IMR-90 (cell line): Measurements from ENCODE around the gene SLC38A5. TPM values are rescaled to one million over a fixed set of nuclear protein-coding genes. Genes with fewer than 3 reads are reported as not detected.

Source experiments
- ATAC-seq: fragments of 200-7000 bp; cut with Tn5 transposase; 2 replicates; pipeline ENCODE4 v1.9.1; 2020; ENCODE audit warnings: low read depth, mild to moderate bottlenecking, moderate library complexity
- BruUV-seq: library from RNA; stranded (reverse); fragments of 400-500 nt; replicated peaks from 2 replicates; lab custom pipeline; 2021; lab: Mats Ljungman, UMichigan
- CTCF ChIA-PET: fragments of 300-600 bp; formaldehyde crosslinking; extraction: SDS; loops from one replicate; lab custom pipeline; 2021; ENCODE audit warnings: antibody characterized with exemption; lab: Yijun Ruan, JAX
- POLR2A ChIA-PET: fragments of 300-600 bp; sonication (Branson Sonifier 250); formaldehyde crosslinking; loops from one replicate; lab custom pipeline; 2022; ENCODE audit warnings: antibody characterized with exemption; ENCODE audit not compliant: unreplicated experiment; lab: Charles Lee
- DNase-seq: peaks from one replicate; pipeline ENCODE4 v3.0.0; 2013
- H2AFZ ChIP-seq: replicated peaks from 2 replicates; pipeline ENCODE3; 2013; ENCODE audit warnings: low read length, mild to moderate bottlenecking; ENCODE audit not compliant: poor library complexity
- H2AK5ac ChIP-seq: 2 replicates; pipeline ENCODE4 v1.6.1; 2013; ENCODE audit warnings: low read depth, low read length, inconsistent platforms
- H2AK9ac ChIP-seq: replicated peaks from 2 replicates; pipeline ENCODE3; 2013; ENCODE audit warnings: mild to moderate bottlenecking, low read depth, low read length, moderate library complexity; ENCODE audit not compliant: poor library complexity
- H2BK120ac ChIP-seq: 2 replicates; pipeline ENCODE4 v1.6.1; 2013; ENCODE audit warnings: low read depth, low read length, inconsistent platforms
- H2BK15ac ChIP-seq: 3 replicates; pipeline ENCODE4 v1.6.1; 2013; ENCODE audit warnings: low read depth, low read length, inconsistent platforms
- H2BK20ac ChIP-seq: 2 replicates; pipeline ENCODE4 v1.6.1; 2013; ENCODE audit warnings: low read depth, mild to moderate bottlenecking, inconsistent platforms, low read length, moderate library complexity
- H2BK5ac ChIP-seq: 2 replicates; pipeline ENCODE4 v1.6.1; 2013; ENCODE audit warnings: mild to moderate bottlenecking, low read depth, low read length, inconsistent platforms; ENCODE audit not compliant: poor library complexity, severe bottlenecking
- H3K14ac ChIP-seq: replicated peaks from 2 replicates; pipeline ENCODE4 v1.6.1; 2013; ENCODE audit warnings: low read depth, low read length, inconsistent platforms
- H3K18ac ChIP-seq: 2 replicates; pipeline ENCODE4 v1.6.1; 2013; ENCODE audit warnings: low read depth, low read length, control low read depth
- H3K23ac ChIP-seq: 2 replicates; pipeline ENCODE4 v1.6.1; 2013; ENCODE audit warnings: low read depth, low read length, inconsistent platforms
- H3K27ac ChIP-seq: 2 replicates; pipeline ENCODE4 v1.5.1; 2013; ENCODE audit warnings: mild to moderate bottlenecking, control low read depth, low read length; ENCODE audit not compliant: insufficient read depth
- H3K27me3 ChIP-seq: 2 replicates; pipeline ENCODE4 v1.6.1; 2013; ENCODE audit warnings: low read length; ENCODE audit not compliant: control insufficient read depth, insufficient read depth
- H3K36me3 ChIP-seq: 2 replicates; pipeline ENCODE4 v1.6.1; 2013; ENCODE audit warnings: low read length, mixed read lengths; ENCODE audit not compliant: control insufficient read depth, insufficient read depth
- H3K4ac ChIP-seq: 2 replicates; pipeline ENCODE4 v1.6.1; 2013; ENCODE audit warnings: low read depth, low read length, inconsistent platforms
- H3K4me1 ChIP-seq: 2 replicates; pipeline ENCODE4 v1.6.1; 2013; ENCODE audit warnings: low read length, mixed read lengths; ENCODE audit not compliant: control insufficient read depth, insufficient read depth
- H3K4me2 ChIP-seq: 2 replicates; pipeline ENCODE4 v1.6.1; 2013; ENCODE audit warnings: low read depth, mild to moderate bottlenecking, control low read depth, low read length, moderate library complexity
- H3K4me3 ChIP-seq: 2 replicates; pipeline ENCODE4 v1.5.1; 2013; ENCODE audit warnings: low read depth, mild to moderate bottlenecking, control low read depth, low read length, moderate library complexity; ENCODE audit not compliant: insufficient read depth
- H3K56ac ChIP-seq: 2 replicates; pipeline ENCODE4 v1.6.1; 2013; ENCODE audit warnings: low read length, inconsistent platforms; ENCODE audit not compliant: insufficient read depth; ENCODE audit errors: extremely low read depth
- H3K79me1 ChIP-seq, 2 experiments: 2 replicates each; pipeline ENCODE4 v1.6.1; 2013; ENCODE audit warnings: low read length in 2 of 2, inconsistent platforms in 1 of 2, low read depth in 1 of 2
- H3K9ac ChIP-seq: 2 replicates; pipeline ENCODE4 v1.6.1; 2013; ENCODE audit warnings: low read depth, low read length, control low read depth
- H3K9me1 ChIP-seq: 2 replicates; pipeline ENCODE4 v1.6.1; 2013; ENCODE audit warnings: low read length, inconsistent platforms; ENCODE audit not compliant: insufficient read depth
- H3K9me3 ChIP-seq: 2 replicates; pipeline ENCODE4 v1.6.1; 2013; ENCODE audit warnings: low read length; ENCODE audit not compliant: control insufficient read depth, insufficient read depth
- H4K20me1 ChIP-seq: 2 replicates; pipeline ENCODE4 v1.6.1; 2013; ENCODE audit warnings: low read length, inconsistent platforms; ENCODE audit not compliant: insufficient read depth
- H4K5ac ChIP-seq: 2 replicates; pipeline ENCODE4 v1.6.1; 2013; ENCODE audit warnings: mild to moderate bottlenecking, low read depth, low read length, control low read depth
- H4K8ac ChIP-seq, 2 experiments: 2 replicates each; pipeline ENCODE4 v1.6.1; 2013; ENCODE audit warnings: low read depth in 2 of 2, low read length in 2 of 2, control low read depth in 1 of 2, inconsistent platforms in 1 of 2
- H4K91ac ChIP-seq: 2 replicates; pipeline ENCODE4 v1.6.1; 2013; ENCODE audit warnings: low read depth, low read length, inconsistent platforms; ENCODE audit not compliant: insufficient read depth
- FOS ChIP-seq: fragments of 150-350 bp; IDR thresholded peaks from 2 replicates; pipeline ENCODE4 v1.6.1; 2016; ENCODE audit warnings: low read depth, low read length
- MAFK ChIP-seq: IDR thresholded peaks from 2 replicates; pipeline ENCODE4 v1.6.1; 2012; ENCODE audit warnings: low read depth, low read length, improper control_type of control experiment
- POLR2A ChIP-seq: IDR thresholded peaks from 2 replicates; pipeline ENCODE4 v1.6.1; 2012; ENCODE audit warnings: mild to moderate bottlenecking, low read depth, low read length
- RAD21 ChIP-seq: IDR thresholded peaks from 2 replicates; pipeline ENCODE4 v1.6.1; 2012; ENCODE audit warnings: low read length, improper control_type of control experiment
- RCOR1 ChIP-seq: IDR thresholded peaks from 2 replicates; pipeline ENCODE4 v1.6.1; 2012; ENCODE audit warnings: mild to moderate bottlenecking, low read length, improper control_type of control experiment; ENCODE audit not compliant: insufficient replicate concordance
- RFX5 ChIP-seq: IDR thresholded peaks from 2 replicates; pipeline ENCODE4 v1.8.0; 2012; ENCODE audit warnings: low read depth, mild to moderate bottlenecking, low read length, moderate library complexity
- WGBS, 2 experiments: methylation state at CpG; one replicate each; pipeline versions ENCODE4 v1.1.5 to v1.1.7; 2013; ENCODE audit warnings: missing lambda C conversion rate in 2 of 2; ENCODE audit not compliant: insufficient read length in 1 of 2; ENCODE audit errors: extremely low coverage in 2 of 2; 5-methylcytosine and 5-hydroxymethylcytosine counted together
- dilution Hi-C: fragments of 300-500 bp; cut with HindIII; formaldehyde crosslinking; loops from one replicate; pipeline ENCODE4 v1.14.3; 2018; ENCODE audit warnings: low sequenced_read_pairs; ENCODE audit not compliant: unreplicated experiment
- in situ Hi-C: fragments of 300-500 bp; cut with MboI; formaldehyde crosslinking; loops from 3 replicates; pipeline ENCODE4 v1.14.3; 2019; ENCODE audit warnings: low sequenced_read_pairs, inconsistent platforms, mixed read lengths
- intact Hi-C: fragments of 100-400 bp; cut with micrococcal nuclease; formaldehyde crosslinking; loops from 2 replicates; pipeline ENCODE4 v1.10.0; 2022
- polyA plus RNA-seq, 3 experiments: library from polyadenylated mRNA; depleted of rRNA; stranded (reverse); fragments of >200 nt; gene quantifications; 2 replicates each; pipeline ENCODE4 v1.2.3, GENCODE V29; 2012; ENCODE audit warnings: low replicate concordance in 1 of 3
- total RNA-seq: library from RNA; depleted of rRNA; stranded (reverse); fragments of >200 nt; gene quantifications from 2 replicates; pipeline ENCODE4 v1.2.3, GENCODE V29; 2012
- TF ChIP-seq, protein P1 (sequence below): fragments of 150-350 bp; IDR thresholded peaks from 2 replicates; pipeline ENCODE4 v1.6.1; 2017; ENCODE audit warnings: mild to moderate bottlenecking, antibody characterized with exemption, low read length, low read depth
- TF ChIP-seq, protein P2 (sequence below): conservative IDR thresholded peaks from 2 replicates; pipeline ENCODE4 v1.5.1; 2012; ENCODE audit warnings: mild to moderate bottlenecking, low read depth, low read length, improper control_type of control experiment

The SLC38A5 gene
- total and polyA plus RNA-seq, 2 of the 4 experiments (the other 2 are of a cell fraction), result 12.2 to 20.4 TPM

DNA sequence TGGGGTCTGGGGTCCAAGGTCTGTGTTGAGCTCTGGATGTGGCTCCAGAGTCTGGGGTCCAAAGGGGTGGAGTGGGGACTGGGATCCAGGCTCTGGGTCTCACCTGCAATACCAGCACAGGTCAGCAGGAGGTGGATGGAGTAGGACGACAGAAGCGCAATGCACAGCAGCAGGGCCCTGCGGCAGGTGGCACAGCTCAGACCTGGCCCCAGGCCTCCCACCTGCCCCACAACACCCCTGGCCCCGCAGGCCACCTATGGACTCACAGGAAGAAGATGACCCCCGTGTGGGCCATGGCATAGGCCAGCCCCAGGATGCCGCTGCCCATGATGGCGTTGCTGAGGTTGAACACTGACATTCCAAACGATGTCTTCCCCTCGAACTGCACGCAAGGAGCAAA lies 3.4 kb downstream of the SLC38A5 start:
- Histone ChIP-seq H2BK20ac (no peak overlapping the region), H4K8ac (no peak overlapping the region; a peak in 1 of 4 replicates), H4K5ac (no peak overlapping the region), H3K9me3 (no peaks in the 10 kb centered on the region), H3K79me1 (no peaks in the 10 kb centered on the region), H2AK9ac (no peak overlapping the region), H3K9me1 (peaks cover 5% of the 10 kb centered on the region; the same call in 1 of the 2 replicates), H3K23ac (no peak overlapping the region), H3K36me3 (no peaks in the 10 kb centered on the region), H3K27me3 (peaks cover 4% of the 10 kb centered on the region; the same call in 1 of the 2 replicates), H4K20me1 (no peaks in the 10 kb centered on the region), H2BK120ac (no peak overlapping the region), H3K56ac (no peak overlapping the region), H3K9ac (no peak overlapping the region), H3K18ac (no peak overlapping the region; the same call in 1 of the 2 replicates), H2BK15ac (no peak overlapping the region; the same call in 2 of the 3 replicates), H3K4me3 (no peak overlapping the region), H2AFZ (peak overlapping the region; percentile 21), H4K91ac (no peak overlapping the region), H3K14ac (no peak overlapping the region), H2AK5ac (no peak overlapping the region), H3K4me1 (peaks cover 12% of the 10 kb centered on the region; the same call in 1 of the 2 replicates), H3K4ac (no peak overlapping the region), H2BK5ac (no peak overlapping the region), H3K27ac (peak overlapping the region; percentile 39; the same call in 1 of the 2 replicates), H3K4me2 (peak overlapping the region; percentile 43; the same call in 1 of the 2 replicates)
- no TSS peak for BruUV-seq
- ATAC-seq (no peak), DNase-seq (no peak)
- in situ Hi-C loops, result no loop called here
- no peak for TF ChIP-seq RAD21
- TF ChIP-seq RFX5, result no peak
- TF ChIP-seq FOS, result no peak
- TF ChIP-seq, protein P1, sequence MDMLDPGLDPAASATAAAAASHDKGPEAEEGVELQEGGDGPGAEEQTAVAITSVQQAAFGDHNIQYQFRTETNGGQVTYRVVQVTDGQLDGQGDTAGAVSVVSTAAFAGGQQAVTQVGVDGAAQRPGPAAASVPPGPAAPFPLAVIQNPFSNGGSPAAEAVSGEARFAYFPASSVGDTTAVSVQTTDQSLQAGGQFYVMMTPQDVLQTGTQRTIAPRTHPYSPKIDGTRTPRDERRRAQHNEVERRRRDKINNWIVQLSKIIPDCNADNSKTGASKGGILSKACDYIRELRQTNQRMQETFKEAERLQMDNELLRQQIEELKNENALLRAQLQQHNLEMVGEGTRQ, result no peak
- no peak for TF ChIP-seq POLR2A
- no peak for TF ChIP-seq RCOR1
- TF ChIP-seq MAFK, result no peak
- TF ChIP-seq, protein P2, sequence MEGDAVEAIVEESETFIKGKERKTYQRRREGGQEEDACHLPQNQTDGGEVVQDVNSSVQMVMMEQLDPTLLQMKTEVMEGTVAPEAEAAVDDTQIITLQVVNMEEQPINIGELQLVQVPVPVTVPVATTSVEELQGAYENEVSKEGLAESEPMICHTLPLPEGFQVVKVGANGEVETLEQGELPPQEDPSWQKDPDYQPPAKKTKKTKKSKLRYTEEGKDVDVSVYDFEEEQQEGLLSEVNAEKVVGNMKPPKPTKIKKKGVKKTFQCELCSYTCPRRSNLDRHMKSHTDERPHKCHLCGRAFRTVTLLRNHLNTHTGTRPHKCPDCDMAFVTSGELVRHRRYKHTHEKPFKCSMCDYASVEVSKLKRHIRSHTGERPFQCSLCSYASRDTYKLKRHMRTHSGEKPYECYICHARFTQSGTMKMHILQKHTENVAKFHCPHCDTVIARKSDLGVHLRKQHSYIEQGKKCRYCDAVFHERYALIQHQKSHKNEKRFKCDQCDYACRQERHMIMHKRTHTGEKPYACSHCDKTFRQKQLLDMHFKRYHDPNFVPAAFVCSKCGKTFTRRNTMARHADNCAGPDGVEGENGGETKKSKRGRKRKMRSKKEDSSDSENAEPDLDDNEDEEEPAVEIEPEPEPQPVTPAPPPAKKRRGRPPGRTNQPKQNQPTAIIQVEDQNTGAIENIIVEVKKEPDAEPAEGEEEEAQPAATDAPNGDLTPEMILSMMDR, result no peak
- 71% methylated on average over 4 of the region's 10 CpGs; no CpG with 5 or more reads in 1 of the 2 experiments for WGBS, 2 experiments
- ChIA-PET CTCF (no interaction called here), POLR2A (no interaction called here)
- intact Hi-C loops, result no loop called here
- dilution Hi-C loops, result no loop called here
